HG02970 (cell line): ENCODE results near the gene CENPVL1.
A peak's percentile ranks its signal among the peaks of the same experiment; 100 is the strongest.
"Not testable (repeated sequence)": the region's sequence is repeated elsewhere in the genome, so short reads cannot be mapped to it uniquely, and the experiment has no call there.

Source experiments
- ATAC-seq: cut with Tn5 transposase; IDR thresholded peaks from one replicate; pipeline ENCODE4 v1.9.1; 2021; ENCODE audit warnings: mild to moderate bottlenecking, moderate library complexity, moderate number of reproducible peaks; ENCODE audit not compliant: unreplicated experiment, low FRiP score

Gene CENPVL1

GRCh38 chrX:51710277-51711164 lies at the start of gene CENPVL1:
Gene CENPVL1 (plus strand): TSS chrX:51710512. CDS start chrX:51710512, 0 bp downstream.
- not testable (repeated sequence) for ATAC-seq

GRCh38 chrX:51665981-51666380 lies 44.3 kb upstream of the CENPVL1 start:
- no peak for ATAC-seq

GRCh38 chrX:51679689-51680433 lies 30.5 kb upstream of the CENPVL1 start:
- not testable (repeated sequence) for ATAC-seq

GRCh38 chrX:51681808-51682719 lies 28.2 kb upstream of the CENPVL1 start:
- not testable (repeated sequence) for ATAC-seq

- ATAC-seq, result not testable (repeated sequence)
These were observed 27.6 kb upstream of the CENPVL1 start, which contains the start of gene CENPVL2 for GRCh38 chrX:51682720-51683062. Gene CENPVL2 (minus strand): TSS chrX:51682831. CDS start chrX:51682831, 0 bp downstream.

- no peak for ATAC-seq
These were observed 16.1 kb upstream of the CENPVL1 start for GRCh38 chrX:51694254-51694653.

GRCh38 chrX:51697397-51697796 lies 12.9 kb upstream of the CENPVL1 start:
- ATAC-seq, result no peak

- ATAC-seq, result not testable (repeated sequence)
These were observed 2.8 kb downstream of the CENPVL1 start for GRCh38 chrX:51712943-51713647.

- no peak for ATAC-seq
These were observed 17.9 kb downstream of the CENPVL1 start for GRCh38 chrX:51728202-51728601.

GRCh38 chrX:51737091-51737490 lies 26.8 kb downstream of the CENPVL1 start:
- ATAC-seq, result no peak

- no peak for ATAC-seq
These were observed 32.3 kb downstream of the CENPVL1 start for GRCh38 chrX:51742586-51742985.

- ATAC-seq, result peak; percentile 76
These were observed 33.1 kb downstream of the CENPVL1 start, which contains the start of gene GSPT2 for GRCh38 chrX:51743179-51743957. Gene GSPT2 (plus strand): TSS chrX:51743442. CDS start chrX:51743627, 185 bp downstream.

GRCh38 chrX:51747671-51748070 lies 37.4 kb downstream of the CENPVL1 start:
- no peak for ATAC-seq

GRCh38 chrX:51759055-51759839 lies 48.9 kb downstream of the CENPVL1 start:
- no peak for ATAC-seq

GRCh38 chrX:51760657-51761056 lies 50.3 kb downstream of the CENPVL1 start:
- ATAC-seq, result no peak
